Measurements from ENCODE around the gene TMTC2.
"Not testable (repeated sequence)": the region's sequence is repeated elsewhere in the genome, so short reads cannot be mapped to it uniquely, and the experiment has no call there.

The TMTC2 gene

DNA sequence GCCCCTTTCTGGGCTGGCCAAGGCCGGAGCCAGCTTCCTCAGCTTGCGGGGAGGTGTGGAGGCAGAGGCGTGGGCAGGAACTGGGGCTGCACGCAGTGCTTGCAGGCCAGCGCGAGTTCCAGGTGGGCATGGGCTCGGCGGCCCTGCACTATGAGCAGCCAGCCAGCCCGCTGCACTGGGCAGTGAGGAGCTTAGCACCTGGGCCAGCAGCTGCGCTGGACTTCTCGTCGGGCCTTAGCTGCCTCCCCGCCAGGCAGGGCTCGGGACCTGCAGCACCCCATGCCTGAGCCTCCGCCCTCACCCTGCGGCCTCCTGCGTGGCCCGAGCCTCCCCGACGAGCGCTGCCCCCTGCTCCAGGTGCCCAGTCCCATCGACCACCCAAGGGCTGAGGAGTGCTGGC, 42.0 kb downstream of the TMTC2 start:
- DNase-seq (ENCODE audit: low read depth) = no peak

DNA sequence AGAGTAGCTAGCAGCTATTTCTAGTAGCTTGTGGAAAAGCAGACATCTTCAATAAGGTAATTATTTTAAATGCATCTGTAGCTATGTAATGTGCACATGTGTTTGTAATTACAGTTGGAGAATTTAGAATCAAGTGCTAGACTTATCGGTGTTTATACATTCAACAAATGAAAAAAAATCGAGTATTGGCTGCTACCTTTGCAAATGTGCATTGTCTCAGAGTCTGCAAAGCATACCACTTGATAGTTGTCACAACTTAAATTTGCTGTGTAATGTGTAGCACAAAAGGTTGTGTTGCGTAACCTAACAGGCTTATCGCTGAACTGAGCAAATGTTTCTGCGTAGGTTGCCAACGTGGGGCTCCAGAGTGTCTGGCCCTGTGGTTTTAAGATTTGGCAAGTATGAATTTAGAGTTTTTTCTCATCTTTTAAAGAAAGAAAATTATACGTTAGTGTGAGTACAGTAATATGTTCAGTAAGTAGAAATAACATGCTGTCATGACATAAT, 44.3 kb downstream of the TMTC2 start:
- no peak for DNase-seq (ENCODE audit: low read depth)

DNA sequence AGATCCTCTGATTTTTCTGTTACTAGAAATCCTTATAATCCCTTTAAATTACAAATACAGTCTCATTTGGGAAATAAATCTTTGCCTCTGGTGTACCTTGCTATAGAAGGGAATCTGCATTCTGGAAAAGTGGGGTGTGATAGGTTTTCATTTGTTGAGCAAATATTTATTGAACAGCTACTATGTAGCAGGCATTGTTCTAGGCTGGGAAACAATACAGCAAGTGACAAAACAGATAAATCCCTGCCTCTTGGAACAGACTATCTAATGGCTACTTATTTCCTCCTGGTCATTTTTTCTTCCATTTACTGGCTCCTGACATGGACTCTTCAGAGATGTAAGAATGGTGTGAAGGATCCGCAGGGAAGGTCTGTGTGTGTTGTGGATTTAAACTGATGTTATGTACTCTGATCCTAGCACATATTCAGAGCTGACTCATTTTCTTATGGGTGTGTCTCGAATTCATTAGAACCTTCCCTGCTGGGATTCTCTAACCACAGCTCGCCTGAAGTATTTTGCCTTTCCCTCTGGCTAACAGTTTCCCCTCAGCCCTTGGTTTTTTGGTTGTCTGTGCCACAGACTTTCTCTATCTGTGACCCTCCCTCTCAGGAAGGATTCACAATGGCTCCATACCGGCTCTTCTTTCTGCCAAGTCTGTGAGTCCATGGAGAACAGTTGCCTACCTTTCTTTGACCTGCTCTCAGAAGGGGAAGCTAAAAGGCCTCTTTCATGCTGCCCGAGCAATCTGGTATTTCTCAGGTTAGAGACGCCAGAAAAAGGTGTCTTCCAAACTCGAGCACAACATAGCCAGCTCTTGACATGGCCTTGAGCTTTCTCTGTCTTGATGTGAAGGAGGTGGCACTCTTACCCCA, 53.7 kb downstream of the TMTC2 start:
- no peak for DNase-seq (ENCODE audit: low read depth)

DNA sequence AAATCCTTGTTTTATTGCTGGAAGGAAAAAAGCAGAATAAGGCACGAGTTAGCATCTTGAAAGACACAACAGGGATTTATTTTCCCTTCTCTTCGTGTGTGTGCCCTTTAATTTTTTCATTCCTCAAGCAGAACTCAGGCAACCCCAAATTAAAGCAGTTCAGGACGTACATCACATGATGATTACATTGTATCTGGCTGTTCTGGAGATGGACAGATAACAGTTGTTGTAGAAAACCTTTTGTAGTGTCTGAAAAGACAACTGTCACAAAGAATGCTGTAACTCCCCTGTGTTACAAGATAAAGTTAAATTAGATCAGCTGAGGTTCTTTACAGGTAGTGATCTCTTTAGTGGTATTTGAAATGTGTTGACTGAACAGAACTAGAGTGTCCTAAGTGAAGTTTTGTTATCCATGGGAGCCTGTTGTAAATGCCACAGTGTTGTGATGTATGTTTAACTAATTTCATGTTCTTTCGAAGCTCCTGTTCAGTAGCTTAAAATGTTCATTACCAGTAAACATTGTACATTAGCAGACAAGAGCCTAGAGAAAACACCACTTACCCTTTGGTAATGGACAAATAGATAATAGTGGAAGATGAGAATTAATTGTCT, 58.5 kb downstream of the TMTC2 start:
- no peak for DNase-seq (ENCODE audit: low read depth)

DNA sequence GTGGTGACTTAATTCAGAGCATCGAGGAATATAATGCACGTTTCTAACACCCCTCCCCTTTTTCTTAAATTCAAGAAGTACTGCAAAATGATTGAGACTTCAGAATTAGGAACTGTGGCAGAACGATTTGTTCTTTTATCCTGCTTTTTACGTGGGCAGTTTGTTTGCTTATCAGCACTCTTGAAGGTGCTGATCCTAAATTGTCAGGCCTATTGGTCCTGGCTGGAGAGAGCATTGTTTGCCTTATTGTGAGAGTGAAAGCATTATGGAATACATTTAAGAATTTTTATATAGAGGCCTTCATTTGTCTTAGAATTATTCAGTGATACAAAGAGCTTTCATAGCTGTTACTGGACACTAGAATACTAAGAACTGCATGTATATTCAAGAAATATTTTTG, 59.1 kb downstream of the TMTC2 start:
- no peak for DNase-seq (ENCODE audit: low read depth)

DNA sequence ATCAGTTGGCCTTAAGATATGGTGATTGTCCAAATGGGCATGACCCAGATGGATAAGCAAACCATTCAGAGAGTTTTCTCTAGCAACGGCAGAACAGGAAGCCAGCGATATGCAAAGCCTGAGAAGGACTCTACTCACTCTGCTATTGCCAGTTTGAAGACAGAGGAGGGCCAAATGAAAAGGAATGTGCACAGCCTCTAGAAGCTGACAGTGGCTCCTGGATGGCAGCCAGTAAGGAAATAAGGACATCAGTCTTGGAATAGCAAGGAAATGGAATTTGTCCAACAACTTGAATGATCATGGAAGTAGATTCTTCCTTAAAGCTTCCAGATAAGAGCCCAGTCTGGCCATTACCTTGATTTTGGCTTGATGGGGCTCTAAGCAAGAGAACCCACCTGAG, 60.0 kb downstream of the TMTC2 start:
- DNase-seq (ENCODE audit: low read depth) = no peak

DNA sequence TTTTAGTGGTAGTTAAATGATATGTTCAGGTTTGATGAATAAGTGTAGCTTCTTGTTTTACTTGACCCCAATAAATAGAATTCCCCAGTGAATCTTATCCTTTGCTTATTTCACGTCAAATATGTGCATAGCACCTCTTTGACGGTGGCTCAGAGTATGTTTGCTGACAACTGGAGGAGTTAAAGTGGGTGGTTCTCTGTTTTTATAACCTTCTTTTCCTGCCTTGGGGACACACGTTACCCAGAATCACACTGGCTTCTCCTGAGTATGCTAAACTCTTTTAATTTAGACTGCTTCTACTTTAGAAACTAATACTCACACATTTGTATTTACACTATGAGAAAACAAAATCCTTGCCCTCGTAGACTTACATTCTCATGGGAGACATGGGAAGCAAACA, 62.3 kb downstream of the TMTC2 start:
- DNase-seq (ENCODE audit: low read depth) = no peak

DNA sequence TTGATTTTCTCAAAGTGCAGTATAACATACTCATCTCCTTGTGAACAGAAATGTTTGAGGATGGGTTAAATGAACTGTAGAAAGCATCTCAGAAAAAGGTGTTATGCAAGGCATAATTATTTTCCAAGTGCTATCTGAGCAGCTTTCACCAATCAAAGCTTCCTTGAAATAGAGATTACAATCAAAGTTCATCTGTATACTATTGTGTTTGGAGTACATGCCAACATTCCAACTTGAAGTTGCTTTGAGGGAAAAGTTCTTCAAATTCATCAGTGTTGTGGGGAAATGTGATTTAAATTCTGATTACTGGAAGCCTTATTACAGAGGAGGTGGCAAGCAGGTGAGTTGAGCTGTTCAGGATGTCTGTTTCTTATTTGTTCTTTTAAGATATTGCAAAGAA, 68.2 kb downstream of the TMTC2 start:
- DNase-seq (ENCODE audit: low read depth) = no peak

DNA sequence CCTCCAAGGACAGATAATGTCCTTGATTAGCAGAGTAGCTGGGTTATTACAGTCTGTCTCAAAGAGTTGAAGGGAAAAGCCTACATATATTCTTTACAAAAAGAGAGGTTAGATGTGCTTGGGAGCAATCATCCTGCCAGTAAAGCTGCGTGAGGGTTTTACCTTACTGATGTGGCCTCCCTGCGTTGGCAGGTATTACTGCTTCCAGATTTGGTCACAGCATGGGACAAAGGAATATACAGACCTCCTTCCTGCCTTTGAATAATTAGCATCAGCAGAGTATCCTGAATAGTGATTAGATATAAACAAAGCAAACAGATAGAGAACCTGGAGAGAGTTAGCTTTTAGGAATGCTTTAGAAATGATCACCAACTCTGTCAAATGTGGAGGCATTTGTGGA, 69.6 kb downstream of the TMTC2 start:
- DNase-seq (ENCODE audit: low read depth) = no peak

DNA sequence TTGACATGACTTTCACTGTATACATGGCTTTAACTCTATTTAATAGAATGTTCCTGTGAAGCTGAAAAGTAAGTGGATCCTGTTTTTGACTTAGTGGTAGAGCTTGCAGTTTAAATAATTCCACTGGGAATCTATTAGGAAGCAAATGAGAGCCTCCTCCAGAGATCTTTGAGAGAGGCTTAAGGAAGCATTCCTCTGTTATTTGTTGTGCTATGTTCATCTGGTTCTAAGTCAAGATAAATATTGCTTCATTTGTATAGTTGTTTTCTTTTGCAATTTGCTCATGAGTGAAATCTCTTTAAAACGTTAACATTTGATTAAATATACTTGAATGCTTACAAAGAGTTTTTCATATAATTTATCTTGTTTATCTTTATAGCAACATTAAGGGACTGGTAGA, 70.4 kb downstream of the TMTC2 start:
- DNase-seq (ENCODE audit: low read depth) = no peak

DNA sequence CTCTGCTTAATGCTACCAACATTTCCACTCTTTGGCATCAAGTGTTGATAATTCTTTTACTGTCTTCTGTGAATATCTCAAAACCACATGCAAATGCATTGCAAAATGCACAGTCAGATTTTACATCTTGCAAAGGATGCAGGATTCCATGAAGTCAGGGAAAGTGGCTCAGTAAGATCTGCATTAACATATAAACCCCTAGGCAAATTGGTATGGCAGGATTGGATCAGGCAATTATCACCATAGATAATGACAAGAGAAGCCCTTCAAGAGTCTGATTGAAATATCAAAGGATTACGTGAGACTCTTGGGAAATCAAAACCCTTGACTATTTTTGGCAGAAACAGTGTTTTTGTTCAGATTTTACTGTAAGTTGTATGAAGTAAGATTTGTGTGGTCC, 71.0 kb downstream of the TMTC2 start:
- DNase-seq (ENCODE audit: low read depth) = no peak

DNA sequence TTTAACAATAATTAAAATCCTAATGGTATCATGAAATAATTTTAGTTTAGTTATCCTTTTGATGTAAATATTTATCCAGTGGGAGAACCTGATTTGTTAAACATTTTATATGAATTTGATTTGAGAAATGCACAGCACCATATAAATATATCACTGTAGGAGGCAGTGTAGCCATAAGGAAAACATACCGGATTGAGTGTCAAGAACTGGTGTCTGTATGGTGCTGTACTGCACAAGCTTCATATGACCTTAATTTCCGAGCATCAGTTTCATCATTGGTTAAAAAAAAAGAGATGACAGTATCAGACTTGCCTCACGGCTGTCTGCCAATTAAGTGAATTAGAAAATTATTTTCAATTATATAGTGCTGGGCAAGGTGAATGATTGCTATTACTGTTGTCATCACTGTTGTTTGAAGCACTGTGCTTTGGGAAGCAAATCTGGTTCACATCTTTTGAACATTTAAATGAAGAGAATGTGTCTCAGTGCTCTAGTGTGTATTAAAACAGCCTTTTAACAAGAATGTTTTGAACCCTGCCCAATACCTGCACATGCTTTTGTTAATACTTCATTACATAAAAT, 72.1 kb downstream of the TMTC2 start:
- no peak for DNase-seq (ENCODE audit: low read depth)

DNA sequence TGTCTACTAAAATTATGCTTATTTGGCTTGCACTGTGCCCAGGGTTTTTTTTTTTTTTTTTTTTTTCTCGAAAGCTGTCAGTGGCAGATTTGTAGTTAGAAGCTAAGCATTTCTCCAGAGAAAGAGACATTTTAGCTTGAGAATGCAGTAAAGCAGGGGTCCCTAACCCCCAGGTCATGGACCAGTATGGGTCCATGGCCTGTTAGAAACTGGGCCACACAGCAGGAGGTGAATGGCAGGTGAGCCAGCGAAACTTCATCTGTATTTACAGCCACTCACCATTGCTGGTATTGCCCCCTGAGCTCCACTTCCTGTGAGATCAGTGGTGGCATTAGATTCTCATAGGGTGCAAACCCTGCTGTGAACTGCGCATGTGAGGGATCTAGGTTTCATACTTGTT, 73.7 kb downstream of the TMTC2 start:
- no peak for DNase-seq (ENCODE audit: low read depth)

DNA sequence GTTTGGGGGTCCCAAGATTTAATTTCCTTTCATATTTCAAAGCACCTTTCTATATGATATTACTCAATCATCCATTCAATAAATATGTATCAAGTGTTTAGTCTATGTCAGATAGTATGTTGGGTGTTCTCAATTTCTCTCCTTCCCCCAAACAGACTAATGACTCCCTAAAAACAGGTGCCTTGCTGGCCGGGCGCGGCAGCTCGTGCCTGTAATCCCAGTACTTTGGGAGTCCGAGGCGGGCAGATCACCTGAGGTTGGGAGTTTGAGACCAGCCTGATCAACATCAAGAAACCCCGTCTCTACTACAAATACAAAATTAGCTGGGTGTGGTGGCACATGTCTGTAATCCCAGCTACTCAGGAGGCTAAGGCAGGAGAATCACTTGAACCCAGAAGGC, 78.5 kb downstream of the TMTC2 start:
- not testable (repeated sequence) for DNase-seq (ENCODE audit: low read depth)

DNA sequence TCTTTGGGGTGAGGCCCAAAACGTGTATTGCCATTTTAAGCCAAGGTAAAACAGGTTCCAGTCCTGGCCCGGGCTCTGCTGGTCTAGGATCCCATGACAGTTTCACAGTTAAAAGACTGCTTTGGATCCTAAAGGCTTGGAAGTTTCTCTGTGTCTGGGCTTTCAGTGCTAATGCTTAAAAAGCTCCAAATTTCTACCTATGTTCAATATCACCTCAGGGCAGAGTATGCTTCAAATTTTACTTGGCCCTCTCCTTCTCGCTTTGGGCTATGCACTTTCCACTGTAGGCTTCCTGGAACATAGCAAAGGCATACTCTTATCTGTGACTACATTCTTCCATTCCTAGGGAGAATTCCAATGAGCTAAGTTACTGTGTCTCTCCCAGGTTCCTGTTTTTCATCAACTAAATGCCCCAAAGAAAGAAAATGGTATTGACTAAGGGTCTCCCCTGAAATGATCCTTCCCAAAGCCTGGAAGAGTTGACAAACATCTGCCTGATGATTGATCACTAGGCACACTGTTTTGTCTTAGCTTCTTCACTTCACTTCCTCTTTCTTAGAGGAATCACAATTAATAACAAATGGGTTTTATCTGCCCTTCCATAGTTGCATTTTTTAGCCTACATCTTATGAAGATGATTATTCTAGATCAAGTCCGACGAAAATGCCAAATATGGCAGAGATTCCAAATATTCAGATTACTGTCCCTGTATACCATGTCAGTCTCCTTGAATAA, 79.4 kb downstream of the TMTC2 start:
- no peak for DNase-seq (ENCODE audit: low read depth)

DNA sequence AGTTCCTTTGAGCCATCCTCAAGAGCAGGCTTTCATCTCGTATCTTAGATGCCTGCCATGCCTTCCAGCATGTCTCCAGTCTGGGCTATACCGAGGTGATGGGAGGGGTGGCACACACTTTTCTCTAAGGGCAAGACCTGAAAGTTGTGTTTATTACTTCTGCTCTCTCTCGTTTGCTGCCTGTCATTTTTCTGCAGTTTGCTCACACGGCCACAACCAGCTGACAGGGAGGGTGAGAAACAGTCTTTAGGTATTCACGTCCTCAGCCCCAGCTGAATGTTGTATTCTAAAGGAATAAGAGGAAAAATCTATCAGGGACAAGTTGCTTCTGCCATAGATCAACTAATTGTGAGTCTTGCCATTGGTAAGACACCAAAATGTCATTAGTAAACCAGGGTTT, 88.0 kb downstream of the TMTC2 start:
- no peak for DNase-seq (ENCODE audit: low read depth)

DNA sequence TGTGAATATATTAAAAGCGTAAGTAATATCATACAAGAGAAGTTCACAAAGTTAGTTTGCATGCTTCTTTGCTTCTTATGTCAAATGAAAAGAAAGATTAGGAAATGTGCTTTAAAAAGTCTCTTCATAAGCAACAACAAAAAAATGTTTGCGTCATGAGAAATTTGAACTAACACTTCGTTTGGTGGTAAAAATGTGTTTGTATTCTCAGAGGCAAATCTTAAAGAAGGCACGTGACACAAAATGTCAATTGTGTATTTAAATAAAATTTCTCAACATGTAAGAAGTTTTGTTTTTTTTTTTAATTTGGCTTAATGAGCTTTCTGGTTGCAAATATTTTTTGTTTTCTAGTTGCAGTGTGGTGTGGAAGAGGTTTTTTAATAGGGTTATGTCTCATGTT, 93.8 kb downstream of the TMTC2 start:
- DNase-seq (ENCODE audit: low read depth) = no peak

DNA sequence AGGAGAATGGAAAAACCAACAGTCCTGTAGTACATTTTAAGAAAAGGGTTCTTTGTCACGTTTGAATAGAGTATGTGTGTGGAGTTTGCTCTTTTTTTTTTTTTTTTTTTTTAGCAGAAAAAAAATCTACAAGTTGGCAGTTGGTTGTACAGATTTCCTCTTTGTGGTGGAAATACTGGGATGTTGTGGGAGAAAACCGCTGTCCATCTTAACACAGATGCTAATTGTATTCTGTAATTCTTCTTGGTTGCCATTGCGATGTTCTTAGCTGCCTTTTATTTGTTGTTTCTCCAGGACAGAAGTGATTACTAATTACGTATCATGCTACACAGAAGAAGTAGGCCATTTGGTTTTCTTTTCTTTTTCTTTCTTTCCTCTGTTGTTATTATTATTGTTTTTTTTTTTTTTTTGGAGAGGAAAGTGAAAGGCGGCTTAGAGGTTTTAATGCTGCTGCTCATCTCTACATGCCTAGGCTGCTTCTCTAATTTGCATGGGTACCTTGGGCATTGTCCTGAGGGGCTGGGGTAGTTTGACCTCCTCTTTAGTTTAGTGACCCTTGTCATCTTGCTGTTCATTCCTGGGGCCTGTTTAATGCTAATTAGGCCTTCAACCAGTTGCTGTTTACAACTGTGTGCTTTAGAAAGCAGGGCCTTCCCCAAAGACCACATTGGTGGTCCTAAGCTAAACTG, 94.7 kb downstream of the TMTC2 start:
- DNase-seq (ENCODE audit: low read depth) = no peak

DNA sequence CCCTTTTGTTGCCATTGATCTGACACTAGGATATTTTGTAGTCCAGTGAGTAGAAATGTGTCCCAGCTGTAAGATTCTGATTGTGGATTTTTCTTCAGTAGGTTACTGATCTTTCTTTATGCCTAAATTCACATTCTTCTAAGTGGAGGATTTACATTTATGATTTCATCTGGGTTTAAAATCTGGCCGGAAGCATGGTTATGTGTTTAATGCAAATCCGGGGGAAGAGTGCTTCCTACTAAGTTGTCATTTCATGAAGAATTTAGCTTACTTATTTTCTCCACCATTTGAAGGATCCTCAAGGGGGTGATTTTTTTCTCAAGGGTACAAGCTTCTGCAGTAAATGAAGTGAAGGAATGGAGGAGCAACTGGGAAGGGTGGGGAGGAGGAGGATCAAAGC, 96.7 kb downstream of the TMTC2 start:
- DNase-seq (ENCODE audit: low read depth) = no peak

DNA sequence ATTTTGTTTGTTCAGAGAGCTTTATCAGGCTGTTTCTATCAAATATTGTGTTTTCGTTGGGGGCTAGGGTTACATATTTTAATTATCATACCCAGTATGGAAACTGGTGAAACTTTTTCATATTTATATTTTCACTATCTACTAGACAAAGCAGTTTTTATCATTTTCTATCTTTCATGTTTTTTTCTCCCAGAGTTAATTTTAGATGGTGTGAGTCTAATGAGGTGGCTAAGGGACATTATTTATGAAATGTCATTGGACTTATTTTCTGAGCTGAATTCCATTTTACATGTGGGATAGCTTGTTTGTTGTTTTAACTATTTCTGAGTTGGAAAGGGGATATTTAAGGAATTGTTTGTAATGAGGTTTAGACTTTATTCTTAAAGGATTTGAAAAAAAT, 100.3 kb downstream of the TMTC2 start:
- DNase-seq (ENCODE audit: low read depth) = no peak

DNA sequence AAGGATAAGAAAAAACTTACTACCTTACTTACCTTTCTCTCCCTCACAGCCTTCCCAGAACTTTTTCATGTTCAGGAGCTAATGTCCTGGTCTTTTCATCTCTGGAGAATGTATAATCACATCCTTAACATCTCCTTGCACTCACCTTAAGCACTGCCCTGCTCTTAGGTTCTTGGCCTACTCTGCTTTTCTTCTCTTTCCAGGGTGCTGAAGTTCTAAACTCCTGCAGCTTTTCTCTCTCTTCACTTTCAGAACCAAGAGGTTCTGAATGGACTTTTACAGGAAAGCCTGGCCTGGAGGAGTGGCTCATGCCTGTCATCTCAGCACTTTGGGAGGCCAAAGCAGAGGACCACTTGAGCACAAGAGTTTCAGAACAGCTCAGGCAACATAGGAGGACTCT, 101.9 kb downstream of the TMTC2 start:
- no peak for DNase-seq (ENCODE audit: low read depth)

DNA sequence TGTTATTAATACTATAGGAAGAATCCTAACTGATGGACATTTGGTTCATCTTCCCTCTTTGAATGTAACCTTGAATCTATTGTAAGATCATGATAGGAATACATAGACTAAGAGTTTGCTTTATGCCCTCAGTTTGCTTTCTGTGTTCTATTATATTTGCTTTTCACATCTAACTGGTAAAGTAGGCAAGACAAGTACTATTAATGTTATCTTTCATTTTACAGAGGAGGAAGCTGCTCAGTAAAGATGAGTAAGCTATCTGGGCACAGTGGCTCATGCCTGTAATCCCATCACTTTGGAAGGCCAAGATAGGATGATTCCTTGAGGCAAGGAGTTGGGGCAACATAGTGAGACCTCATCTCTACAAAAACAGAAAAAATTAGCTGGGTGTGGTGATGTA, 103.0 kb downstream of the TMTC2 start:
- no peak for DNase-seq (ENCODE audit: low read depth)

Measured in stimulated activated CD8-positive, alpha-beta memory T cell treated with anti-CD3 and anti-CD28 coated beads, Interleukin-15, amount 100 ng/mL, for 24 hours (primary cell).